Dendritic cell treated with granulocyte-macrophage colony-stimulating factor and Interleukin-4, amounts not matched to agents 40 ng/mL and 50 ng/mL, for 4 days (primary cell): ENCODE measurements around the gene FAM181A.

Source experiments
- H3K27ac Mint-ChIP-seq: one replicate; pipeline ENCODE4 v1.8.0; 2022; ENCODE audit warnings: mild to moderate bottlenecking, mixed read lengths
- H3K27me3 Mint-ChIP-seq: one replicate; pipeline ENCODE4 v1.8.0; 2022; ENCODE audit warnings: mild to moderate bottlenecking, mixed read lengths
- H3K36me3 Mint-ChIP-seq: one replicate; pipeline ENCODE4 v1.8.0; 2022; ENCODE audit warnings: low read depth, mixed read lengths
- H3K4me1 Mint-ChIP-seq: one replicate; pipeline ENCODE4 v1.8.0; 2022; ENCODE audit warnings: low read depth, mixed read lengths
- H3K4me3 Mint-ChIP-seq: one replicate; pipeline ENCODE4 v1.8.0; 2022; ENCODE audit warnings: mild to moderate bottlenecking, moderate library complexity, mixed read lengths
- H3K9me3 Mint-ChIP-seq: one replicate; pipeline ENCODE4 v1.8.0; 2022; ENCODE audit warnings: mixed read lengths
- intact Hi-C: fragments of 100-400 bp; cut with micrococcal nuclease; formaldehyde crosslinking; loops from one replicate; pipeline ENCODE4 v1.15.0; 2022

FAM181A gene

GRCh38 chr14:93929657-93930056 lies 2.5 kb downstream of the FAM181A start:
- Mint-ChIP-seq H3K36me3 (no peaks in the 10 kb centered on the region), H3K9me3 (no peaks in the 10 kb centered on the region), H3K27ac (no peak overlapping the region), H3K4me1 (no peaks in the 10 kb centered on the region), H3K4me3 (no peak overlapping the region), H3K27me3 (no peaks in the 10 kb centered on the region)
- intact Hi-C loops: no loop called here

DNA sequence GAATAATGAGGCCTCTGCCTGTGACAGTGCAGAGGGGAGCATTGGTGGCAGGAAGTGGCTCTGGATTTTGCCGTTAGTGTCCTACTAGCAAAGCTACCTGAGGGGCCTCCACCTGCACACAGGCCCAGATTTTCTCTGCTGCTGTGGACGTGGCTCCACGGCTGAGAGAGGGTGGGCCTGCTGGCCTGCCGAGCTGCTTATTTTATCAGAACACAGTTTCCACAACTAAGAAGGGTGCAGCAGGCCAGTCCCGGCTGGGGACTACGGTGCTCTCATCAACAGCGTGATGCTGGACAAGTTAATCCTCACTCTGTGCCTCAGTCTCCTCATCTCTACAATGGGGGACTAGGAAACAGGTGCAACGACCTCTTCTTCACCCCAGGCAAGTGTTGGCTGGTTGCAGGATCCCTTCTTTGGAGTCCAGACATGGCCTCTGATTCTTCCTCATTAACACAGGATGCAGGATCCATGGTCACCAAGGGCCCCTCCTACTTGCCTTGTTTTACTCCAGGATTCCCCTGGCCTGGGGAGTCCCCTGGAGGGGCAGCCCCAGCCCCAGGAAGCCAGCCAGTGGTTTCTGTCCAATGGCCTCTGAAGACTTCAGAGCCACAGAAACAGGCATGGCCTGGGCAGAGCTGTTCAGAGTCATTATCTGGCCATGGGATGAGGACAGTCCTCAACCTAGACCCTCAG lies 3.3 kb downstream of the FAM181A start:
- Mint-ChIP-seq H3K36me3 (no peaks in the 10 kb centered on the region), H3K4me1 (no peaks in the 10 kb centered on the region), H3K4me3 (no peak overlapping the region), H3K27ac (no peak overlapping the region), H3K27me3 (no peaks in the 10 kb centered on the region), H3K9me3 (no peaks in the 10 kb centered on the region)
- intact Hi-C loops: no loop called here

DNA sequence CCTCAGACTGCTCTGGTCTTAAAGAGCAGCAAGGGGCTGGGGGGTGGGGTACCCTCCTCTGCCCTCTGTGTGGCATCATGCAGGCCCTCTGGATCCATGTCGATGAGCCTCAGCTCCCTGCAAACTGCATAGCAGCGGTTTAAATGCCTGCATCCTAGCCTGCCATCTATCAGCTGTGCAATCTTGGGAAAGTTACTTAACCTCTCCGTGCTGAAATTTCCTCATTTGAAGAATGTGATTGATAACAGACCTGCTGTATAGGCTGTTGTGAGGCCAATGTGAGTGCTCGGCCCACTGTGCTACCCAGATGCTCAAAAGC lies 3.8 kb downstream of the FAM181A start:
- Mint-ChIP-seq H3K27me3 (no peaks in the 10 kb centered on the region), H3K36me3 (no peaks in the 10 kb centered on the region), H3K27ac (no peak overlapping the region), H3K4me3 (no peak overlapping the region), H3K4me1 (no peaks in the 10 kb centered on the region), H3K9me3 (no peaks in the 10 kb centered on the region)
- intact Hi-C loops: no loop called here

DNA sequence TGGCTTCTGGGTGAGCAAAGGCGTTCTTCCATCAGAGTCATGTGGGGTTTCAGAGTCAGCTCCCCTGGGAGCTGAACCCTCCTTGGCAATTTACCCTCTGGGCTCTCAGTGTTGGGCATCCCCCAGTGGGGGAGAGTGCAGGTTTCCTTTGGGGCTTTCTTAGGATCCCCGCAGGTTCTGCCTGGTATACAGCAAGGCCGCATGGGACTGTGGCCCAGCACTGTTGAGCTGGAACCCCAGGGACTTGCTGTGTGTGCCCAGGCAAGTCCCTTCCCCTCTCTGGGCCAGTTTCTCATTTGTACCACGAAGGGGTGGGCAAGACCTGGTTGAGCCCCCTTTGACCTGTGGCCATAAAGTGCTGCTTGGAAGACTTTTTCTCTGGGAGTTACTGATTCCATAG lies 5.5 kb downstream of the FAM181A start:
- Mint-ChIP-seq H3K36me3 (no peaks in the 10 kb centered on the region), H3K9me3 (no peaks in the 10 kb centered on the region), H3K27ac (no peak overlapping the region), H3K4me1 (no peaks in the 10 kb centered on the region), H3K27me3 (peaks cover 3% of the 10 kb centered on the region), H3K4me3 (no peak overlapping the region)
- intact Hi-C loops: no loop called here

DNA sequence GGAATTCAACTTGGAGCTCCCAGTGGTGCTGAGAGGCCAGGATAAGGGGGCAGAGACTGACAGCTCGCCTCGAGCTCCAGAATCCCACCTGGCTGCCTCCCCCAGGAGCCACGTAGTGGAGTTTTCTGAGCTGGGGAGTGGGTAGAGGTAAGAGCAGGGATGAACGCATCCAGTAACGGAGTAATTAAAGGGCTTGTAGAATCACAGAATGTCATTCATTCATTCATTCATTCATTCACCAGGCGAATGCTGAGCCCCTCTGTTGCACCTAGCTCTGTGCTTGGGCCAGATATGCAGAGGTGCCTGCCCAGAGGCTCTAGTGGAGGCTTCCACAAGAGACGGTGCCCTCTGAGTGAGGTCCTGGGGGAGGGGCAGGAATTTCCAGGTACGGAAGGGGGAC lies 8.1 kb downstream of the FAM181A start:
- Mint-ChIP-seq H3K27me3 (peaks cover 19% of the 10 kb centered on the region), H3K36me3 (no peaks in the 10 kb centered on the region), H3K4me3 (no peak overlapping the region), H3K9me3 (no peaks in the 10 kb centered on the region), H3K4me1 (peaks cover 15% of the 10 kb centered on the region), H3K27ac (no peak overlapping the region)
- intact Hi-C loops: no loop called here

DNA sequence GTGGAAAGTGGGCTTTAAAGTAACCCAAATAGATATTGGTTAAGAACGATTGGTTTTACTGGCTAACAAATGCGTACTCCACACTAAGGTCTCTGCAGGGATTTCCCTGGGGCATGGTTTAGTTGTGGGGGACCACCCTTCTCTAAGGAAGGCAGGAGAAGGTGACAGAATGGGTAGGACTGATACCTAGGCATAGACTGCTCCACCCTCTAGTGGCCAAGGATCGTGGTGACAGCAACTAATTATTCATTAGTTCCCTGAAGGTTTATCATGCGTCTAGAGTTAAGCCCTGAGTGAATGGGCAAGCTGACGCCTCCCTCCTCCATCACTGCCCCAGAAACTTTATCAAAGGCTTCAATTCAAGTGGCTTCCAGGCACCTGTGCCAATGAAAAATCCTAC lies 9.1 kb downstream of the FAM181A start:
- Mint-ChIP-seq H3K4me1 (peaks cover 25% of the 10 kb centered on the region), H3K27ac (no peak overlapping the region), H3K27me3 (peaks cover 19% of the 10 kb centered on the region), H3K4me3 (no peak overlapping the region), H3K36me3 (no peaks in the 10 kb centered on the region), H3K9me3 (no peaks in the 10 kb centered on the region)
- intact Hi-C loops: no loop called here

DNA sequence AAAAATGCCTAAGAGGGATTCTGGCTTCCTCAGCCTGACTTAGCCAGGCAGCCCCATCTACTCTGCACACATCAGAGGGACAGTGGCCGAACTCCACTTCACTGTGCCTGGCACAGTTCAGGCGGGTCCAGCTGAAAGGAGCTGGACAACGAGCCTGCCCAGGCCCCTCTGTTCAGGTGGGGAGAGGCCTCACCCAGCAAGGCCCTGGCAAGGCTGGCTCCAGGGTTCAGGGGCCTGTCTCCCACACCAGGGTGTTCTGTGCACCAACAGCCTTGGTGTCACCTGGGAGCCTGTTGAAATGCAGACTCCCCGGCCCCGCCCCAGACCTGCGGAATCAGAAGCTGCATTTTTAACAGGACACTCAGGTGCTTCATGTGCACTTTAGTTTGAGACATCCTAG lies 9.8 kb downstream of the FAM181A start:
- no peaks in the 10 kb centered on the region for H3K36me3 Mint-ChIP-seq
- no peak overlapping the region for H3K27ac Mint-ChIP-seq
- intact Hi-C loops: no loop called here
- peaks cover 32% of the 10 kb centered on the region for H3K4me1 Mint-ChIP-seq
- no peaks in the 10 kb centered on the region for H3K9me3 Mint-ChIP-seq
- peaks cover 19% of the 10 kb centered on the region for H3K27me3 Mint-ChIP-seq
- no peak overlapping the region for H3K4me3 Mint-ChIP-seq

- no peak overlapping the region for H3K4me3 Mint-ChIP-seq
Measured at GRCh38 chr14:93937519-93937918, 10.4 kb downstream of the FAM181A start.

GRCh38 chr14:93938751-93939303 lies 11.7 kb downstream of the FAM181A start:
- peaks cover 33% of the 10 kb centered on the region for H3K4me1 Mint-ChIP-seq
- H3K9me3 Mint-ChIP-seq: no peaks in the 10 kb centered on the region
- intact Hi-C loops: loop anchor here (1.0 kb wide), 1 partner anchor 62 kb away; no protein-coding TSS in a partner anchor
- H3K36me3 Mint-ChIP-seq: no peaks in the 10 kb centered on the region
- H3K4me3 Mint-ChIP-seq: peak overlapping the region; percentile 68
- H3K27ac Mint-ChIP-seq: no peak overlapping the region
- peaks cover 19% of the 10 kb centered on the region for H3K27me3 Mint-ChIP-seq

More at GRCh38 chr14:93937519-93937918, 10.4 kb downstream of the FAM181A start:
- H3K27me3 Mint-ChIP-seq: peaks cover 19% of the 10 kb centered on the region
- H3K27ac Mint-ChIP-seq: no peak overlapping the region
- H3K4me1 Mint-ChIP-seq: peaks cover 33% of the 10 kb centered on the region
- no peaks in the 10 kb centered on the region for H3K36me3 Mint-ChIP-seq
- no peaks in the 10 kb centered on the region for H3K9me3 Mint-ChIP-seq
- intact Hi-C loops: no loop called here

- peak overlapping the region; percentile 68 for H3K4me3 Mint-ChIP-seq
- H3K9me3 Mint-ChIP-seq: no peaks in the 10 kb centered on the region
- H3K36me3 Mint-ChIP-seq: no peaks in the 10 kb centered on the region
- peaks cover 19% of the 10 kb centered on the region for H3K27me3 Mint-ChIP-seq
- H3K27ac Mint-ChIP-seq: no peak overlapping the region
- H3K4me1 Mint-ChIP-seq: peaks cover 33% of the 10 kb centered on the region
- intact Hi-C loops: loop anchor here (1.0 to 2.0 kb wide), 2 partner anchors 31 to 62 kb away; no protein-coding TSS in a partner anchor
Measured at GRCh38 chr14:93939304-93940229, 12.4 kb downstream of the FAM181A start.

DNA sequence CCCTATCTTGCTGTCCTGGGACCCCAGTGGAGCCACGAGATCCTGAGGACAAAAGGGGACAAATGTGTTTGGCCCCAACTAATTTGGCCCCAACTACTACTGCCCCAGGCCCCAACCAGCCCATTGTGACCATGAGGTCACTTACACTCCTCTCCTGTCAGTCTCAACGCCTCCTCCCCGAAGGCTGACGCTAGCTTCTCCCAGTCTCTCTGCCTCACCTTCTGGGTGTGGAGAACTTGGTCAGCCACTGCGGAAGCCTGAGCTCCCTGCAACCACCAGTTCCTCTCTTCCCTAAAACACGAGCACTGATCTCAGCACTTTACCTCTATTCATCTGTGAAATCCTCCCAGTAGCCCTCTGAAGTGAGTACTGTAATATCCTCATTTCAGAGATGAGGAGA lies 13.3 kb downstream of the FAM181A start:
- Mint-ChIP-seq H3K9me3 (no peaks in the 10 kb centered on the region), H3K27ac (peak overlapping the region; percentile 11), H3K36me3 (no peaks in the 10 kb centered on the region), H3K4me3 (no peak overlapping the region), H3K27me3 (peaks cover 19% of the 10 kb centered on the region), H3K4me1 (peaks cover 33% of the 10 kb centered on the region)
- intact Hi-C loops: loop anchor here (2.0 kb wide), 1 partner anchor 30 kb away; no protein-coding TSS in a partner anchor

DNA sequence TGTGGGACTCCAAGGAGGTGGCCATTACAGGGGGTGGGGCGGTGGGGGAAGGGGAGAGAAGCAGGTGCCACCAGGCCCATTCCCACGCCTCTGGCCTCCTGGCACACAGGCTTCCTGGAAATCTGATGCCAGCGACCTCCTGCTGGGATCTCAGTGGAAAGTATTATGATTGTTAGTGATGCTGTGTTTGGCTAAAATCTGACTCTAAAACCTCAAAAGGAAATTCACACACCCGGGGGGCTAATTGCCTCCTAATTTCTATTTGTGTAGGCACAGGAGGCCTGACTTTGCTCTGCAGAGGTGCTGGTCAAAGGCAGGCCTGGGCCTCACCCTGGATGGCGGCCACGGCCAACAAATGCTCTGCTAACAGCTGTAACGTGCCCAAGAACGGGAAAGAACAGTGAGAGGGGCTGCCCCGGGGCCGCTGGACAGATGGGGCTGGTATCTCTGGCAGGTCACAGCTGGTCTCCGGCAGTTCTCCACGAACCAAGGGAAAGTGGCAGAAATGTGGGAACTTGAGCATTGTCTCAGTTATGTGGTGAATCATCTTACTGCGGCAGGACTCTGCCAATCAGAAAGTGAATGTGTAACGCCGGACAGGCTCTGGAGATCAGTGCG lies 14.3 kb downstream of the FAM181A start:
- H3K36me3 Mint-ChIP-seq: no peaks in the 10 kb centered on the region
- no peak overlapping the region for H3K27ac Mint-ChIP-seq
- H3K27me3 Mint-ChIP-seq: peaks cover 19% of the 10 kb centered on the region

DNA sequence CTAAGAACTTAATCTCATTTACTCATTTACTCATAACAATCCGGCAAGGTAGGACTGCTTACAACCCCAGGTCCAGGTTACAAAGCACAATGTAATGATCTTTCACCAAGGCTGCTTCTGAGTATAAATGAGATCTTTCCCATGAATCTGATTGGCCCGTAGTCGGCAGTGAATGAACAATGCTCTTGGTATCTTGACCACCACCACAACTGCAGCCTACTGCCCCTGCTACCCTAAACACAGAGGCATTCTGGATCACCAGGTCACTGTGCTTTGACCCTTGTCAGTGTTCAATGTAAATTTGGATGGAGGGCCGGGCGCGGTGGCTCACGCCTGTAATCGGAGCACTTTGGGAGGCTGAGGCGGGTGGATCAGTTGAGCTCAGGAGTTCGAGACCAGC lies 15.9 kb downstream of the FAM181A start:
- intact Hi-C loops: no loop called here

More for the DNA sequence above, 14.3 kb downstream of the FAM181A start:
- H3K4me1 Mint-ChIP-seq: peaks cover 38% of the 10 kb centered on the region
- H3K4me3 Mint-ChIP-seq: no peak overlapping the region
- intact Hi-C loops: loop anchor here (2.0 kb wide), 1 partner anchor 29 kb away; no protein-coding TSS in a partner anchor
- no peaks in the 10 kb centered on the region for H3K9me3 Mint-ChIP-seq

DNA sequence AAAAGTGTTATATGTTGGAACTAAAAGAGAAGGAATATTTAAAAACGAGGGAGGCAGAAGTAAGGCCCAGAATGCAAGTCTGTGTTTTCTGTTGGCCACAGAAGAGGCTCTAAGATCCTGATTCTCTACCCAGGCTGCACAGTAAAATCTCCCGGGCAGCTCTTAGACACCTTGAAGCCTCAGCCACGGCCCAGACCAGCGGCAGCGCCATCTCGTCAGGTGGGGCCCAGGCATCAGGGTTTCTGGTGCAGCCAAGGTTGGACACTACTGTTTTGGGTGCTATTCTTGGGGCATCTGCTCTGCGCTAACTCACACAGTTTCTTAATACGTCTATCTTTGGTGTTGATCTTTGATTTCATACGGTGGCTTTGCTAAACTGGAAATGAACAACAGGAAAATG lies 16.8 kb downstream of the FAM181A start:
- Mint-ChIP-seq H3K9me3 (no peaks in the 10 kb centered on the region), H3K4me1 (peaks cover 39% of the 10 kb centered on the region), H3K27me3 (peaks cover 6% of the 10 kb centered on the region), H3K4me3 (no peak overlapping the region), H3K36me3 (no peaks in the 10 kb centered on the region), H3K27ac (no peak overlapping the region)
- intact Hi-C loops: no loop called here

More for the DNA sequence above, 15.9 kb downstream of the FAM181A start:
- Mint-ChIP-seq H3K27ac (no peak overlapping the region), H3K4me3 (no peak overlapping the region), H3K27me3 (peaks cover 14% of the 10 kb centered on the region), H3K9me3 (no peaks in the 10 kb centered on the region), H3K4me1 (peaks cover 42% of the 10 kb centered on the region), H3K36me3 (no peaks in the 10 kb centered on the region)
